K562 (cell line): Measurements from ENCODE around the gene TMEM151A. TPM values are rescaled to one million over a fixed set of nuclear protein-coding genes. Genes with fewer than 3 reads are reported as not detected.

Experiments
- ATAC-seq: fragments of 200-7000 bp; cut with Tn5 transposase; 3 replicates; pipeline ENCODE4 v1.9.1; 2020; ENCODE audit warnings: moderate library complexity
- BruUV-seq: library from RNA; stranded (reverse); fragments of 400-500 nt; replicated peaks from 2 replicates; lab custom pipeline; 2021; lab: Mats Ljungman, UMichigan
- CTCF ChIA-PET: fragments of 300-600 bp; formaldehyde crosslinking; extraction: SDS; loops from one replicate; lab custom pipeline; 2021; ENCODE audit warnings: low intra/inter-chr PET ratio; lab: Yijun Ruan, JAX
- POLR2A ChIA-PET: fragments of 300-600, 350-650 bp; sonication (Branson Sonifier 250); formaldehyde crosslinking; extraction: SDS; loops from one replicate; lab custom pipeline; 2021; ENCODE audit warnings: antibody characterized with exemption, inconsistent platforms; lab: Yijun Ruan, JAX
- DNase-seq, 4 experiments: peaks; one replicate each; pipeline versions ENCODE4 v3.0.0 to v3.0.0-alpha.2; 2011 to 2018; ENCODE audit warnings: low spot score in 3 of 4, mixed read lengths in 3 of 4; ENCODE audit errors: extremely low read depth in 1 of 4
- FAIRE-seq: peaks from 2 replicates; lab custom pipeline; 2011; peaks lifted over from hg19 to GRCh38; lab: Jason Lieb, UNC
- H2AFZ ChIP-seq: 2 replicates; pipeline ENCODE4 v1.6.0; 2011; ENCODE audit warnings: low read depth, low read length, control low read depth, inconsistent platforms
- H3K27ac ChIP-seq: fragments of 200-600 bp; 3 replicates; pipeline ENCODE4 v1.8.0; 2011; ENCODE audit warnings: low read depth, mild to moderate bottlenecking, control low read depth, inconsistent platforms, low read length, moderate library complexity, mixed read lengths; ENCODE audit errors: extremely low read depth
- H3K27me3 ChIP-seq, 2 experiments: fragments of 300-600 bp in 1 of 2; 2 replicates in 1 of 2; 3 replicates in 1 of 2; pipeline versions ENCODE4 v1.6.0 to v1.8.0; 2011; ENCODE audit warnings: inconsistent platforms in 2 of 2, low read length in 2 of 2, mild to moderate bottlenecking in 1 of 2, mixed read lengths in 1 of 2, moderate library complexity in 1 of 2; ENCODE audit not compliant: control insufficient read depth in 2 of 2, insufficient read depth in 2 of 2
- H3K36me3 ChIP-seq: fragments of 300-600 bp; 3 replicates; pipeline ENCODE4 v1.8.0; 2011; ENCODE audit warnings: mild to moderate bottlenecking, low read length, inconsistent platforms; ENCODE audit not compliant: control insufficient read depth, insufficient read depth
- H3K4me1 ChIP-seq, 2 experiments: fragments of 200-600 bp in 1 of 2; replicated peaks in 1 of 2; 2 replicates in 1 of 2; 3 replicates in 1 of 2; pipeline versions ENCODE4 v1.5.1 to v1.8.0; 2011; ENCODE audit warnings: inconsistent platforms in 2 of 2, low read length in 2 of 2, mild to moderate bottlenecking in 1 of 2, mixed read lengths in 1 of 2, moderate library complexity in 1 of 2; ENCODE audit not compliant: control insufficient read depth in 2 of 2, insufficient read depth in 2 of 2
- H3K4me2 ChIP-seq: 2 replicates; pipeline ENCODE4 v1.6.1; 2011; ENCODE audit warnings: low read length, control low read depth, inconsistent platforms, mixed read lengths; ENCODE audit not compliant: insufficient read depth
- H3K4me3 ChIP-seq: fragments of 200-600 bp; sonication (generic), shearing (Covaris generic); 2 replicates; pipeline ENCODE4 v1.5.1; 2016; ENCODE audit warnings: control low read depth, inconsistent platforms
- H3K79me2 ChIP-seq: fragments of 200-600 bp; 3 replicates; pipeline ENCODE4 v1.8.0; 2011; ENCODE audit warnings: low read length, inconsistent platforms; ENCODE audit not compliant: control insufficient read depth, insufficient read depth
- H3K9ac ChIP-seq, 2 experiments: 2 replicates each; pipeline versions ENCODE4 v1.6.0 to v1.6.1; 2011; ENCODE audit warnings: low read depth in 2 of 2, low read length in 2 of 2, control low read depth in 1 of 2, inconsistent platforms in 1 of 2, mild to moderate bottlenecking in 1 of 2, mixed read lengths in 1 of 2; ENCODE audit not compliant: insufficient read depth in 1 of 2
- H3K9me1 ChIP-seq: one replicate; pipeline ENCODE4 v1.6.0; 2011; ENCODE audit warnings: inconsistent platforms, mild to moderate bottlenecking, low read length, moderate library complexity; ENCODE audit not compliant: control insufficient read depth, insufficient read depth
- H3K9me3 ChIP-seq: replicated peaks from 2 replicates; pipeline ENCODE4 v1.5.1; 2011; ENCODE audit warnings: low read depth, low read length, inconsistent platforms; ENCODE audit not compliant: control insufficient read depth, insufficient read depth
- H4K20me1 ChIP-seq: replicated peaks from 2 replicates; pipeline ENCODE4 v1.6.1; 2011; ENCODE audit warnings: low read length, inconsistent platforms, mixed read lengths; ENCODE audit not compliant: control insufficient read depth, insufficient read depth
- DPF2 ChIP-seq: fragments of 450-650 bp; IDR thresholded peaks from 2 replicates; pipeline ENCODE4 v1.6.1; 2016
- PHF21A ChIP-seq: fragments of 450-650 bp; IDR thresholded peaks from 2 replicates; pipeline ENCODE4 v1.6.1; 2017; ENCODE audit warnings: low read depth, borderline replicate concordance
- POLR3G ChIP-seq: IDR thresholded peaks from 2 replicates; pipeline ENCODE4 v1.6.1; 2011; ENCODE audit not compliant: insufficient read length, insufficient replicate concordance; ENCODE audit errors: extremely low read depth
- PPARD ChIP-seq: fragments of 250-450 bp; sonication (Bioruptor Pico); IDR thresholded peaks from 2 replicates; pipeline ENCODE4 v1.8.0; 2022; ENCODE audit warnings: inconsistent platforms, mild to moderate bottlenecking, moderate library complexity
- ZFP91 ChIP-seq: sonication (generic); formaldehyde crosslinking; IDR thresholded peaks from 2 replicates; pipeline ENCODE4 v1.8.0; 2022; ENCODE audit warnings: mild to moderate bottlenecking, missing genetic modification reagents
- WGBS: fragments of 100-300 bp; shearing (Covaris generic); methylation state at CpG from one replicate; pipeline ENCODE4 v1.1.6; 2016; ENCODE audit warnings: low coverage, mixed read lengths; ENCODE audit not compliant: insufficient coverage; ENCODE audit errors: missing lambda C conversion rate; 5-methylcytosine and 5-hydroxymethylcytosine counted together
- in situ Hi-C: fragments of 300-500 bp; cut with MboI; formaldehyde crosslinking; loops from 4 replicates; pipeline ENCODE4 v1.15.0; 2018; ENCODE audit warnings: inconsistent platforms, mixed read lengths
- intact Hi-C: fragments of 100-400 bp; cut with micrococcal nuclease; formaldehyde crosslinking; loops from 2 replicates; pipeline ENCODE4 v1.14.2; 2022
- polyA plus RNA-seq, 8 experiments: library from polyadenylated mRNA; depleted of rRNA in 4 of 8; stranded (reverse) in 5 of 8; unstranded in 3 of 8; fragments of >200 nt; fragmentation: Nextera tagmentation in 2 of 8; fragmentation: Illumina TruSeq in 1 of 8; extraction: Ambion mirVana in 2 of 8; extraction: Trizol in 1 of 8; gene quantifications; 2 replicates each; pipeline versions ENCODE4 v1.2.1 to v1.2.3, GENCODE V29; 2011 to 2014; ENCODE audit warnings: inconsistent platforms in 1 of 8, missing spikeins in 1 of 8
- total RNA-seq, 7 experiments: library from RNA; depleted of rRNA in 6 of 7; stranded (reverse); fragments of >200 nt in 6 of 7; fragmentation: Illumina TruSeq in 2 of 7; extraction: Trizol in 2 of 7; gene quantifications; 2 replicates each; pipeline versions ENCODE4 v1.2.1 to v1.2.3, GENCODE V29; 2011 to 2021; ENCODE audit warnings: low replicate concordance in 1 of 7
- TF ChIP-seq, protein P1 (sequence below): fragments of 250-450 bp; sonication (Bioruptor Pico); IDR thresholded peaks from 2 replicates; pipeline ENCODE4 v1.5.0; 2021

The TMEM151A gene
- total and polyA plus RNA-seq, 9 of the 15 experiments (the other 6 are each of a cell fraction or from before 2014, with no cell fraction given): not detected

GRCh38 chr11:66293352-66293751 lies 1.7 kb downstream of the TMEM151A start:
- no TSS peak for BruUV-seq
- Histone ChIP-seq H3K27me3 (peaks cover 0 to 8% of the 10 kb centered on the region in 2 experiments; a peak in 2 of 5 replicates), H4K20me1 (0 out of 2 replicates have a peak, but pooled peaks cover 5% of the 10 kb centered on the region), H3K36me3 (no peaks in the 10 kb centered on the region), H2AFZ (no peak overlapping the region), H3K79me2 (peaks cover 5% of the 10 kb centered on the region), H3K4me2 (no peak overlapping the region), H3K9me1 (no peaks in the 10 kb centered on the region), H3K4me3 (no peak overlapping the region), H3K9me3 (no peaks in the 10 kb centered on the region), H3K9ac (no peak overlapping the region), H3K27ac (no peak overlapping the region), H3K4me1 (peaks cover 8 to 48% of the 10 kb centered on the region in 2 experiments)
- WGBS: 5% methylated on average over 3 of the region's 4 CpGs
- ChIA-PET CTCF (no interaction called here), POLR2A (no interaction called here)
- ATAC-seq: no peak
- in situ Hi-C loops: no loop called here
- intact Hi-C loops: no loop called here
- FAIRE-seq: no peak
- DNase-seq: no peak
- TF ChIP-seq, protein P1, sequence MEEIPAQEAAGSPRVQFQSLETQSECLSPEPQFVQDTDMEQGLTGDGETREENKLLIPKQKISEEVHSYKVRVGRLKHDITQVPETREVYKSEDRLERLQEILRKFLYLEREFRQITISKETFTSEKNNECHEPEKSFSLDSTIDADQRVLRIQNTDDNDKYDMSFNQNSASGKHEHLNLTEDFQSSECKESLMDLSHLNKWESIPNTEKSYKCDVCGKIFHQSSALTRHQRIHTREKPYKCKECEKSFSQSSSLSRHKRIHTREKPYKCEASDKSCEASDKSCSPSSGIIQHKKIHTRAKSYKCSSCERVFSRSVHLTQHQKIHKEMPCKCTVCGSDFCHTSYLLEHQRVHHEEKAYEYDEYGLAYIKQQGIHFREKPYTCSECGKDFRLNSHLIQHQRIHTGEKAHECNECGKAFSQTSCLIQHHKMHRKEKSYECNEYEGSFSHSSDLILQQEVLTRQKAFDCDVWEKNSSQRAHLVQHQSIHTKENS (CRISPR knock-in tag): no peak
- TF ChIP-seq DPF2 (no peak), PPARD (CRISPR knock-in tag) (no peak), POLR3G (no peak), ZFP91 (CRISPR knock-in tag) (no peak), PHF21A (no peak)
